HG03025 (cell line): ENCODE data around the gene NAP1L4.

Source experiments
- ATAC-seq: cut with Tn5 transposase; IDR thresholded peaks from one replicate; pipeline ENCODE4 v1.9.1; 2021; ENCODE audit warnings: mild to moderate bottlenecking, moderate library complexity; ENCODE audit not compliant: unreplicated experiment, low FRiP score

Gene NAP1L4

GRCh38 chr11:2927851-2928604 lies 64.1 kb downstream of the NAP1L4 start:
- ATAC-seq: no peak

GRCh38 chr11:2927121-2927800 lies 64.9 kb downstream of the NAP1L4 start:
- no peak for ATAC-seq

GRCh38 chr11:2926611-2927051 lies 65.5 kb downstream of the NAP1L4 start:
- ATAC-seq: no peak

GRCh38 chr11:2924821-2925675 lies 67.1 kb downstream of the NAP1L4 start:
- ATAC-seq: no peak

- ATAC-seq: no peak
Observed at GRCh38 chr11:2924381-2924780, 67.7 kb downstream of the NAP1L4 start.

- no peak for ATAC-seq
Observed at GRCh38 chr11:2923446-2924375, 68.4 kb downstream of the NAP1L4 start.

- ATAC-seq: no peak
Observed at GRCh38 chr11:2922655-2923054, 69.5 kb downstream of the NAP1L4 start.

GRCh38 chr11:2921742-2922493 lies 70.2 kb downstream of the NAP1L4 start:
- no peak for ATAC-seq

GRCh38 chr11:2921261-2921660 lies 70.9 kb downstream of the NAP1L4 start:
- no peak for ATAC-seq

GRCh38 chr11:2920343-2920742 lies 71.8 kb downstream of the NAP1L4 start:
- no peak for ATAC-seq

- no peak for ATAC-seq
Observed at GRCh38 chr11:2919837-2920236, 72.3 kb downstream of the NAP1L4 start.

- ATAC-seq: no peak
Observed at GRCh38 chr11:2919188-2919587, 72.9 kb downstream of the NAP1L4 start.

- no peak for ATAC-seq
Observed at GRCh38 chr11:2917842-2918490, 74.2 kb downstream of the NAP1L4 start.

GRCh38 chr11:2916892-2917645 lies 75.1 kb downstream of the NAP1L4 start:
- ATAC-seq: no peak

- ATAC-seq: no peak
Observed at GRCh38 chr11:2916114-2916891, 75.8 kb downstream of the NAP1L4 start.

GRCh38 chr11:2915473-2915872 lies 76.7 kb downstream of the NAP1L4 start:
- no peak for ATAC-seq

GRCh38 chr11:2914455-2915195 lies 77.5 kb downstream of the NAP1L4 start:
- no peak for ATAC-seq
